ENCODE data around the gene PANK1. TPM values are rescaled to one million over a fixed set of nuclear protein-coding genes. Genes with fewer than 3 reads are reported as not detected.

Gene PANK1
- polyA plus RNA-seq, 2 of the 4 experiments (the other 2 are of a cell fraction), result 6.7 to 9.0 TPM

- TF ChIP-seq HOXB13 (CRISPR knock-in tag; IDR thresholded peaks at IDR 0.05; ENCODE audit: low read depth) (no peak), NR3C1 (IDR thresholded peaks at IDR 0.05) (no peak), POLR2A (IDR thresholded peaks at IDR 0.05; ENCODE audit: low read length) (no peak), ZC3H11A (IDR thresholded peaks at IDR 0.05) (no peak), MAFK (IDR thresholded peaks at IDR 0.05; ENCODE audit: partially characterized antibody) (no peak), EP300 (IDR thresholded peaks at IDR 0.05) (no peak)
These were observed 12.2 kb downstream of the PANK1 start (continued) for GRCh38 chr10:89632824-89633223.

DNA sequence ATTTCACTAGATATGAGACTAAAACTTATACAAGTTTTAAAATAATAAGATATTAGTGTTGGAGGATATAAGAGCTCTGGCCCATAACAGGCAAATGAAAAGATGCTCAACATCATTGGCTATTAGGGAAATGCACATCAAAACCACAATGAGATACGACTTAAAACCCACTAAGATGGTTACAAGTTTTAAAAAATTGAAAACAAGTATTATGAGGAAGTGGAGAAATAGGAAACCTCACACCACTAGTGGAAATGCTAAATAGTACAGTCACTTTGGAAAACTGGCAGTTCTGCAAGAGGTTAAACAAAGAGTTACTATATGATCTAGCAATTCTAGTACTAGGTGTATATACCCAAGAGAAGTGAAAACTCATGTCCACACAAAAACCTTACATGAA, 17.2 kb downstream of the PANK1 start:
- TF ChIP-seq MAX (IDR thresholded peaks at IDR 0.05) (no peak), JUN (IDR thresholded peaks at IDR 0.05) (no peak), PHF8 (IDR thresholded peaks at IDR 0.05; ENCODE audit: borderline replicate concordance, low read depth) (no peak), FOSL2 (IDR thresholded peaks at IDR 0.05) (no peak), FOSL2 (CRISPR knock-in tag; IDR thresholded peaks at IDR 0.05) (no peak), MAFK (IDR thresholded peaks at IDR 0.05; ENCODE audit: partially characterized antibody) (no peak), RAD21 (conservative IDR thresholded peaks at IDR 0.05 in 1 of 2, IDR thresholded peaks at IDR 0.05 in 1 of 2) (no peak)
- TF ChIP-seq, protein P1, sequence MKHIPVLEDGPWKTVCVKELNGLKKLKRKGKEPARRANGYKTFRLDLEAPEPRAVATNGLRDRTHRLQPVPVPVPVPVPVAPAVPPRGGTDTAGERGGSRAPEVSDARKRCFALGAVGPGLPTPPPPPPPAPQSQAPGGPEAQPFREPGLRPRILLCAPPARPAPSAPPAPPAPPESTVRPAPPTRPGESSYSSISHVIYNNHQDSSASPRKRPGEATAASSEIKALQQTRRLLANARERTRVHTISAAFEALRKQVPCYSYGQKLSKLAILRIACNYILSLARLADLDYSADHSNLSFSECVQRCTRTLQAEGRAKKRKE (CRISPR knock-in tag; IDR thresholded peaks at IDR 0.05; ENCODE audit: low read depth), result no peak
- Histone ChIP-seq H3K4me2 (no peak overlapping the region), H3K27ac (no peak overlapping the region), H3K4me3 (no peak overlapping the region), H3K4me1 (peaks cover 22% of the 10 kb centered on the region), H3K9me3 (no peaks in the 10 kb centered on the region)
- ChIA-PET CTCF (no interaction called here), POLR2A (no interaction called here)
- ATAC-seq (no peak), FAIRE-seq (no peak), DNase-seq (ENCODE audit: low read depth in 1 of 2, low spot score in 1 of 2) (no peak)
- WGBS (ENCODE audit: missing lambda C conversion rate), result 75% methylated on average over 1 of the region's 1 CpG

DNA sequence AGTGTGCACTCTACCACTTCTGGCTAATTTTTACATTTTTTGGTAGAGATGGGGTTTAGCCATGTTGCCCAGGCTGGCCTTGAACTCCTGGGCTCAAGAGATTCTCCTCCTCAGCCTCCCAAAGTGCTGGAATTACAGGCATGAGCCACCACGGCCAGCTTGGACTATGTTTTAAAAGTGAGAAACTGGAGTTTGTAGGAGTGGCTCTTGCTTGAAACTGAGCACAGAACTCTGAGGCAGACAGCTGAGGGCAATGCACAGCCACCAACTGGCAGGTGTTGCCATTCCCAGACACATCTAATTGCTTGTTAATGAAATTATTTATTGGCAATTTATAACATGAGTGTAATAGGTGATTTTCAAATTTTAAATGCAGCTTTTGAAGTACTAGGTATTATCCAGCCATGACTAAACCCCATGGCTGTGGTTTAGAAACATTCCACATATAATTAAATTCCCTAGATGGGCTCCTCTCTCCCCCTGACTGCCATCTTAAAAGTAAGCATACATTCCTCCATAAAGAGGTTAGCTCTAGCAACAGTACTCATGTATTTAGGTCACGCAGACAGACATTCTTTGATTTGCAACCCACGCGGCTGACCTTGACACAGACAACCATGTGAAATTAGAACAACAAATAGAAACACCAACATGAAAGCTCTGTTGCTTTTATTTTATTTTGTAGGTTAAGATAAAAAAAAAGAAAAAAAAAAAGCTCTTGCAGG, 19.8 kb downstream of the PANK1 start:
- no peak overlapping the region for H3K4me2 ChIP-seq
- H3K27ac ChIP-seq, result no peak overlapping the region
- no peak overlapping the region for H3K4me3 ChIP-seq
- no peak for DNase-seq (ENCODE audit: low read depth in 1 of 2, low spot score in 1 of 2)
- H3K4me1 ChIP-seq, result no peaks in the 10 kb centered on the region
- CTCF ChIA-PET, result interaction anchor here (0.7 to 2.1 kb wide), 2 partner anchors 19 to 76 kb away, joined by 4 to 5 read pairs; partner anchors contain the start of gene KIF20B
- ATAC-seq, result no peak
- POLR2A ChIA-PET, result no interaction called here
- WGBS (ENCODE audit: missing lambda C conversion rate), result 84% methylated on average over 4 of the region's 4 CpGs
- FAIRE-seq, result no peak
- TF ChIP-seq MAFK (IDR thresholded peaks at IDR 0.05; ENCODE audit: partially characterized antibody) (no peak), FOSL2 (IDR thresholded peaks at IDR 0.05) (no peak), FOSL2 (CRISPR knock-in tag; IDR thresholded peaks at IDR 0.05) (no peak), ZSCAN20 (CRISPR knock-in tag; IDR thresholded peaks at IDR 0.05) (no peak), NPAS2 (CRISPR knock-in tag; IDR thresholded peaks at IDR 0.05; ENCODE audit: borderline replicate concordance) (no peak), CBX2 (IDR thresholded peaks at IDR 0.05; ENCODE audit: borderline replicate concordance, low read depth) (no peak), PHF8 (IDR thresholded peaks at IDR 0.05; ENCODE audit: borderline replicate concordance, low read depth) (no peak), ZC3H11A (IDR thresholded peaks at IDR 0.05) (no peak), MAZ (IDR thresholded peaks at IDR 0.05; ENCODE audit: borderline replicate concordance, low read depth, low read length) (no peak), RARB (CRISPR knock-in tag; IDR thresholded peaks at IDR 0.05) (no peak), POLR2A (IDR thresholded peaks at IDR 0.05; ENCODE audit: low read length) (no peak), TFCP2L1 (CRISPR knock-in tag; IDR thresholded peaks at IDR 0.05) (no peak), HMGXB4 (CRISPR knock-in tag; IDR thresholded peaks at IDR 0.05; ENCODE audit: borderline replicate concordance) (no peak), REST (IDR thresholded peaks at IDR 0.05) (no peak), BCL3 (IDR thresholded peaks at IDR 0.05) (no peak), MYC (IDR thresholded peaks at IDR 0.05; ENCODE audit: borderline replicate concordance, low read length) (no peak), HOXB5 (CRISPR knock-in tag; IDR thresholded peaks at IDR 0.05) (no peak)
- TF ChIP-seq, protein P1 (CRISPR knock-in tag; IDR thresholded peaks at IDR 0.05; ENCODE audit: low read depth), result no peak
- no peaks in the 10 kb centered on the region for H3K9me3 ChIP-seq

Data from A549 (cell line).